ENCODE results near the gene SUN1.

SUN1 gene

GRCh38 chr7:885261-885892 lies 53.1 kb downstream of the SUN1 start:
- FAIRE-seq (no peak), DNase-seq (ENCODE audit: insufficient read length, low spot score) (no peak)
- TF ChIP-seq TAF1 (IDR thresholded peaks at IDR 0.05; ENCODE audit: low read depth, low read length) = no peak
- no peak for TF ChIP-seq POLR2A (IDR thresholded peaks at IDR 0.05; ENCODE audit: low read depth, low read length)
- no peak for TF ChIP-seq POLR2AphosphoS5 (IDR thresholded peaks at IDR 0.05; ENCODE audit: low read depth, low read length)
- no peak for TF ChIP-seq SPI1 (IDR thresholded peaks at IDR 0.05; ENCODE audit: low read depth, low read length)
- no peak for TF ChIP-seq PAX5 (IDR thresholded peaks at IDR 0.05; ENCODE audit: insufficient read depth, low read length, severe bottlenecking)
- no peak for TF ChIP-seq POU2F2 (IDR thresholded peaks at IDR 0.05; ENCODE audit: low read depth, low read length)

- no peak for DNase-seq (ENCODE audit: insufficient read length, low spot score)
- TF ChIP-seq POLR2A (IDR thresholded peaks at IDR 0.05; ENCODE audit: low read depth, low read length) (no peak), POU2F2 (IDR thresholded peaks at IDR 0.05; ENCODE audit: low read depth, low read length) (no peak), TAF1 (IDR thresholded peaks at IDR 0.05; ENCODE audit: low read depth, low read length) (no peak)
- FAIRE-seq = no peak
Measured at GRCh38 chr7:885893-886625, 53.8 kb downstream of the SUN1 start.

GRCh38 chr7:886626-887487 lies 54.6 kb downstream of the SUN1 start:
- no peak for TF ChIP-seq POLR2A (IDR thresholded peaks at IDR 0.05; ENCODE audit: low read depth, low read length)
- FAIRE-seq (no peak), DNase-seq (ENCODE audit: insufficient read length, low spot score) (no peak)

GRCh38 chr7:887488-887820 lies 55.2 kb downstream of the SUN1 start:
- TF ChIP-seq PAX5 (IDR thresholded peaks at IDR 0.05; ENCODE audit: insufficient read depth, low read length, severe bottlenecking) (no peak), SPI1 (IDR thresholded peaks at IDR 0.05; ENCODE audit: low read depth, low read length) (no peak), TAF1 (IDR thresholded peaks at IDR 0.05; ENCODE audit: low read depth, low read length) (no peak), POLR2A (IDR thresholded peaks at IDR 0.05; ENCODE audit: low read depth, low read length) (no peak), POLR2AphosphoS5 (IDR thresholded peaks at IDR 0.05; ENCODE audit: low read depth, low read length) (no peak), POU2F2 (IDR thresholded peaks at IDR 0.05; ENCODE audit: low read depth, low read length) (no peak)
- no peak for FAIRE-seq
- no peak for DNase-seq (ENCODE audit: insufficient read length, low spot score)

- TF ChIP-seq POLR2AphosphoS5 (IDR thresholded peaks at IDR 0.05; ENCODE audit: low read depth, low read length) (no peak), TAF1 (IDR thresholded peaks at IDR 0.05; ENCODE audit: low read depth, low read length) (no peak), POU2F2 (IDR thresholded peaks at IDR 0.05; ENCODE audit: low read depth, low read length) (no peak), PAX5 (IDR thresholded peaks at IDR 0.05; ENCODE audit: insufficient read depth, low read length, severe bottlenecking) (no peak), POLR2A (IDR thresholded peaks at IDR 0.05; ENCODE audit: low read depth, low read length) (no peak), SPI1 (IDR thresholded peaks at IDR 0.05; ENCODE audit: low read depth, low read length) (no peak)
- no peak for DNase-seq (ENCODE audit: insufficient read length, low spot score)
- FAIRE-seq = no peak
Measured at GRCh38 chr7:888081-889024, 56.1 kb downstream of the SUN1 start.

- no peak for TF ChIP-seq POU2F2 (IDR thresholded peaks at IDR 0.05; ENCODE audit: low read depth, low read length)
- no peak for TF ChIP-seq POLR2AphosphoS5 (IDR thresholded peaks at IDR 0.05; ENCODE audit: low read depth, low read length)
- no peak for TF ChIP-seq PAX5 (IDR thresholded peaks at IDR 0.05; ENCODE audit: insufficient read depth, low read length, severe bottlenecking)
- no peak for TF ChIP-seq SPI1 (IDR thresholded peaks at IDR 0.05; ENCODE audit: low read depth, low read length)
- TF ChIP-seq POLR2A (IDR thresholded peaks at IDR 0.05; ENCODE audit: low read depth, low read length) = no peak
- no peak for TF ChIP-seq TAF1 (IDR thresholded peaks at IDR 0.05; ENCODE audit: low read depth, low read length)
- DNase-seq (ENCODE audit: insufficient read length, low spot score) = no peak
- FAIRE-seq = no peak
Measured at GRCh38 chr7:889025-889390, 56.7 kb downstream of the SUN1 start.

- FAIRE-seq = no peak
- no peak for TF ChIP-seq POLR2AphosphoS5 (IDR thresholded peaks at IDR 0.05; ENCODE audit: low read depth, low read length)
- TF ChIP-seq SPI1 (IDR thresholded peaks at IDR 0.05; ENCODE audit: low read depth, low read length) = no peak
- no peak for TF ChIP-seq TAF1 (IDR thresholded peaks at IDR 0.05; ENCODE audit: low read depth, low read length)
- TF ChIP-seq PAX5 (IDR thresholded peaks at IDR 0.05; ENCODE audit: insufficient read depth, low read length, severe bottlenecking) = no peak
- TF ChIP-seq POU2F2 (IDR thresholded peaks at IDR 0.05; ENCODE audit: low read depth, low read length) = no peak
- no peak for TF ChIP-seq POLR2A (IDR thresholded peaks at IDR 0.05; ENCODE audit: low read depth, low read length)
- DNase-seq (ENCODE audit: insufficient read length, low spot score) = no peak
Measured at GRCh38 chr7:889391-889790, 57.1 kb downstream of the SUN1 start.

GRCh38 chr7:890868-891267 lies 58.6 kb downstream of the SUN1 start:
- FAIRE-seq = no peak

GRCh38 chr7:891291-891690 lies 59.0 kb downstream of the SUN1 start:
- no peak for FAIRE-seq
- TF ChIP-seq POLR2AphosphoS5 (IDR thresholded peaks at IDR 0.05; ENCODE audit: low read depth, low read length) = no peak
- TF ChIP-seq SPI1 (IDR thresholded peaks at IDR 0.05; ENCODE audit: low read depth, low read length) = no peak
- TF ChIP-seq POU2F2 (IDR thresholded peaks at IDR 0.05; ENCODE audit: low read depth, low read length) = no peak
- TF ChIP-seq TAF1 (IDR thresholded peaks at IDR 0.05; ENCODE audit: low read depth, low read length) = no peak
- TF ChIP-seq POLR2A (IDR thresholded peaks at IDR 0.05; ENCODE audit: low read depth, low read length) = no peak
- no peak for TF ChIP-seq PAX5 (IDR thresholded peaks at IDR 0.05; ENCODE audit: insufficient read depth, low read length, severe bottlenecking)
- no peak for DNase-seq (ENCODE audit: insufficient read length, low spot score)

More at GRCh38 chr7:890868-891267, 58.6 kb downstream of the SUN1 start:
- no peak for DNase-seq (ENCODE audit: insufficient read length, low spot score)
- TF ChIP-seq PAX5 (IDR thresholded peaks at IDR 0.05; ENCODE audit: insufficient read depth, low read length, severe bottlenecking) (no peak), POLR2AphosphoS5 (IDR thresholded peaks at IDR 0.05; ENCODE audit: low read depth, low read length) (no peak), SPI1 (IDR thresholded peaks at IDR 0.05; ENCODE audit: low read depth, low read length) (no peak), POLR2A (IDR thresholded peaks at IDR 0.05; ENCODE audit: low read depth, low read length) (no peak), TAF1 (IDR thresholded peaks at IDR 0.05; ENCODE audit: low read depth, low read length) (no peak), POU2F2 (IDR thresholded peaks at IDR 0.05; ENCODE audit: low read depth, low read length) (no peak)
